Liver (tissue), 9 donors: ENCODE data around the gene SIN3B. TPM values are rescaled to one million over a fixed set of nuclear protein-coding genes. Genes with fewer than 3 reads are reported as not detected.

Experiments used
- DNase-seq: peaks from one replicate; pipeline ENCODE4 v3.0.0-alpha.2; 2017; ENCODE audit warnings: low spot score
- H3K27ac ChIP-seq, 2 donors: one replicate each; pipeline ENCODE4 v1.7.0; 2013; ENCODE audit warnings: inconsistent platforms in 2 of 2, low read length in 2 of 2, control low read depth in 1 of 2, low read depth in 1 of 2, mild to moderate bottlenecking in 1 of 2
- H3K27me3 ChIP-seq, 4 donors: one replicate each; pipeline versions ENCODE4 v1.6.1 to v1.7.0; 2013; ENCODE audit warnings: low read length in 3 of 4, inconsistent platforms in 1 of 4, mild to moderate bottlenecking in 1 of 4, moderate library complexity in 1 of 4; ENCODE audit not compliant: control insufficient read depth in 4 of 4, insufficient read depth in 4 of 4
- H3K36me3 ChIP-seq, 4 donors: one replicate each; pipeline versions ENCODE4 v1.6.1 to v1.7.0; 2013; ENCODE audit warnings: low read length in 3 of 4, mild to moderate bottlenecking in 3 of 4, low read depth in 1 of 4, moderate library complexity in 1 of 4; ENCODE audit not compliant: control insufficient read depth in 4 of 4, insufficient read depth in 3 of 4
- H3K4me1 ChIP-seq, 4 donors: one replicate each; pipeline versions ENCODE4 v1.6.1 to v1.7.0; 2013; ENCODE audit warnings: low read length in 3 of 4, mild to moderate bottlenecking in 3 of 4, moderate library complexity in 1 of 4; ENCODE audit not compliant: control insufficient read depth in 4 of 4, insufficient read depth in 4 of 4
- H3K4me3 ChIP-seq, 3 donors: one replicate each; pipeline versions ENCODE4 v1.6.1 to v1.7.0; 2013; ENCODE audit warnings: low read length in 3 of 3, control low read depth in 1 of 3, low read depth in 1 of 3, mild to moderate bottlenecking in 1 of 3
- H3K9ac ChIP-seq, 2 donors: one replicate each; pipeline ENCODE4 v1.7.0; 2013; ENCODE audit warnings: low read length in 2 of 2, mild to moderate bottlenecking in 2 of 2, moderate library complexity in 2 of 2, control low read depth in 1 of 2, low read depth in 1 of 2
- H3K9me3 ChIP-seq, 4 donors: one replicate each; pipeline versions ENCODE4 v1.6.1 to v1.7.0; 2013; ENCODE audit warnings: low read length in 3 of 4; ENCODE audit not compliant: control insufficient read depth in 4 of 4
- GABPA ChIP-seq, 2 donors: IDR thresholded peaks in 1 of 2; conservative IDR thresholded peaks in 1 of 2; 2 replicates each; pipeline ENCODE4 v1.6.1; 2016; ENCODE audit warnings: antibody characterized with exemption in 2 of 2, mild to moderate bottlenecking in 1 of 2, moderate library complexity in 1 of 2
- HNF4A ChIP-seq, 2 donors: conservative IDR thresholded peaks; 2 replicates each; pipeline ENCODE4 v1.6.1; 2016; ENCODE audit warnings: antibody characterized with exemption in 2 of 2, mild to moderate bottlenecking in 2 of 2
- HNF4G ChIP-seq: IDR thresholded peaks from 2 replicates; pipeline ENCODE4 v1.6.1; 2016; ENCODE audit warnings: antibody characterized with exemption
- NR2F2 ChIP-seq: IDR thresholded peaks from 2 replicates; pipeline ENCODE4 v1.6.1; 2016; ENCODE audit warnings: antibody characterized with exemption
- RXRA ChIP-seq, 2 donors: IDR thresholded peaks; 2 replicates each; pipeline ENCODE4 v1.6.1; 2017 to 2018; ENCODE audit warnings: antibody characterized with exemption in 2 of 2, mild to moderate bottlenecking in 1 of 2
- SP1 ChIP-seq: IDR thresholded peaks from 2 replicates; pipeline ENCODE4 v1.6.1; 2018; ENCODE audit warnings: antibody characterized with exemption, mild to moderate bottlenecking
- TAF1 ChIP-seq: conservative IDR thresholded peaks from 2 replicates; pipeline ENCODE4 v1.6.1; 2016; ENCODE audit warnings: antibody characterized with exemption, mild to moderate bottlenecking
- WGBS: extraction: QIAGEN DNeasy Blood & Tissue Kit; methylation state at CpG from one replicate; pipeline ENCODE4 v1.1.7; 2013; 5-methylcytosine and 5-hydroxymethylcytosine counted together
- polyA plus RNA-seq, 2 donors: library from polyadenylated mRNA; stranded (reverse) in 1 of 2; unstranded in 1 of 2; fragments of 200-250 nt in 1 of 2; fragments of >200 nt in 1 of 2; fragmentation: Nextera tagmentation in 1 of 2; extraction: Ambion mirVana in 1 of 2; gene quantifications; one replicate each; pipeline versions ENCODE4 v1.2.1 to v1.2.3, GENCODE V29; 2013 to 2015
- total RNA-seq, 2 donors: library from RNA; depleted of rRNA; stranded (reverse); fragments of >200 nt; gene quantifications; one replicate each; pipeline ENCODE4 v1.2.3, GENCODE V29; 2014
- TF ChIP-seq, protein P1 (sequence below): IDR thresholded peaks from 2 replicates; pipeline ENCODE4 v1.6.1; 2016; ENCODE audit warnings: antibody characterized with exemption
- TF ChIP-seq, protein P2 (sequence below): IDR thresholded peaks from 2 replicates; pipeline ENCODE4 v1.6.1; 2016; ENCODE audit warnings: antibody characterized with exemption
- TF ChIP-seq, protein P3 (sequence below): fragments of 150-350 bp; IDR thresholded peaks from 2 replicates; pipeline ENCODE4 v1.5.1; 2017; ENCODE audit warnings: improper control_type of control experiment, low read depth, low read length; ENCODE audit not compliant: missing input control
- TF ChIP-seq, protein P4 (sequence below): IDR thresholded peaks from 2 replicates; pipeline ENCODE4 v1.6.1; 2016; ENCODE audit warnings: antibody characterized with exemption
- donor health status: healthy.
- donor health status: healthy.
- donor health status: healthy.
- donor health status: healthy.
- donor health status: healthy.

Gene SIN3B
- total and polyA plus RNA-seq, 4 donors: 6.1 to 17.1 (median 8.6) TPM

DNA sequence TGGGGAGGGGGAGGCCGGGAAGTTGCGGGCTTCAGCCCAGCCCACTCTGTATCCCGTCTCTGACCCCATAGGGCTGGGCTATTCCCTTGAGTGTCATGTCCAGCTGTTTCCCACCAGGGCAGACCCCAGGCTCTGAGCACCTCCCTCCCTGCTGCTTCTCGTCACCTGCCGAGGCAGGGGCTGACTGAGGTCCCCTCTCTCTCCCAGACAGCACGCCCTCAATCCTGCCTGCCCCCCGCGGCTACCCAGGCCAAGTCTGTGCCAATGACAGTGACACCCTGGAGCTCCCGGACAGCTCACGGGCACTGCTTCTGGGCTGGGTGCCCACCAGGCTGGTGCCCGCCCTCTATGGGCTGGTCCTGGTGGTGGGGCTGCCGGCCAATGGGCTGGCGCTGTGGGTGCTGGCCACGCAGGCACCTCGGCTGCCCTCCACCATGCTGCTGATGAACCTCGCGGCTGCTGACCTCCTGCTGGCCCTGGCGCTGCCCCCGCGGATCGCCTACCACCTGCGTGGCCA, 60.2 kb downstream of the SIN3B start:
- no peaks in the 10 kb centered on the region for H3K4me1 ChIP-seq
- DNase-seq: no peak
- TF ChIP-seq, protein P1, sequence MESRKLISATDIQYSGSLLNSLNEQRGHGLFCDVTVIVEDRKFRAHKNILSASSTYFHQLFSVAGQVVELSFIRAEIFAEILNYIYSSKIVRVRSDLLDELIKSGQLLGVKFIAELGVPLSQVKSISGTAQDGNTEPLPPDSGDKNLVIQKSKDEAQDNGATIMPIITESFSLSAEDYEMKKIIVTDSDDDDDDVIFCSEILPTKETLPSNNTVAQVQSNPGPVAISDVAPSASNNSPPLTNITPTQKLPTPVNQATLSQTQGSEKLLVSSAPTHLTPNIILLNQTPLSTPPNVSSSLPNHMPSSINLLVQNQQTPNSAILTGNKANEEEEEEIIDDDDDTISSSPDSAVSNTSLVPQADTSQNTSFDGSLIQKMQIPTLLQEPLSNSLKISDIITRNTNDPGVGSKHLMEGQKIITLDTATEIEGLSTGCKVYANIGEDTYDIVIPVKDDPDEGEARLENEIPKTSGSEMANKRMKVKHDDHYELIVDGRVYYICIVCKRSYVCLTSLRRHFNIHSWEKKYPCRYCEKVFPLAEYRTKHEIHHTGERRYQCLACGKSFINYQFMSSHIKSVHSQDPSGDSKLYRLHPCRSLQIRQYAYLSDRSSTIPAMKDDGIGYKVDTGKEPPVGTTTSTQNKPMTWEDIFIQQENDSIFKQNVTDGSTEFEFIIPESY: no peak
- TF ChIP-seq SP1 (no peak), GABPA (IDR thresholded peaks at IDR 0.05 in 1 of 2, conservative IDR thresholded peaks at IDR 0.05 in 1 of 2) (no peak), HNF4A (conservative IDR thresholded peaks at IDR 0.05) (no peak), HNF4G (no peak)
- TF ChIP-seq, protein P2, sequence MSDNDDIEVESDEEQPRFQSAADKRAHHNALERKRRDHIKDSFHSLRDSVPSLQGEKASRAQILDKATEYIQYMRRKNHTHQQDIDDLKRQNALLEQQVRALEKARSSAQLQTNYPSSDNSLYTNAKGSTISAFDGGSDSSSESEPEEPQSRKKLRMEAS: no peak

DNA sequence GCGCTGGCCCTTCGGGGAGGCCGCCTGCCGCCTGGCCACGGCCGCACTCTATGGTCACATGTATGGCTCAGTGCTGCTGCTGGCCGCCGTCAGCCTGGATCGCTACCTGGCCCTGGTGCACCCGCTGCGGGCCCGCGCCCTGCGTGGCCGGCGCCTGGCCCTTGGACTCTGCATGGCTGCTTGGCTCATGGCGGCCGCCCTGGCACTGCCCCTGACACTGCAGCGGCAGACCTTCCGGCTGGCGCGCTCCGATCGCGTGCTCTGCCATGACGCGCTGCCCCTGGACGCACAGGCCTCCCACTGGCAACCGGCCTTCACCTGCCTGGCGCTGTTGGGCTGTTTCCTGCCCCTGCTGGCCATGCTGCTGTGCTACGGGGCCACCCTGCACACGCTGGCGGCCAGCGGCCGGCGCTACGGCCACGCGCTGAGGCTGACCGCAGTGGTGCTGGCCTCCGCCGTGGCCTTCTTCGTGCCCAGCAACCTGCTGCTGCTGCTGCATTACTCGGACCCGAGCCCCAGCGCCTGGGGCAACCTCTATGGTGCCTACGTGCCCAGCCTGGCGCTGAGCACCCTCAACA, 60.8 kb downstream of the SIN3B start:
- TF ChIP-seq RXRA (IDR thresholded peaks at IDR 0.05): no peak
- TF ChIP-seq TAF1: no peak
- no peak for TF ChIP-seq NR2F2
- TF ChIP-seq, protein P3, sequence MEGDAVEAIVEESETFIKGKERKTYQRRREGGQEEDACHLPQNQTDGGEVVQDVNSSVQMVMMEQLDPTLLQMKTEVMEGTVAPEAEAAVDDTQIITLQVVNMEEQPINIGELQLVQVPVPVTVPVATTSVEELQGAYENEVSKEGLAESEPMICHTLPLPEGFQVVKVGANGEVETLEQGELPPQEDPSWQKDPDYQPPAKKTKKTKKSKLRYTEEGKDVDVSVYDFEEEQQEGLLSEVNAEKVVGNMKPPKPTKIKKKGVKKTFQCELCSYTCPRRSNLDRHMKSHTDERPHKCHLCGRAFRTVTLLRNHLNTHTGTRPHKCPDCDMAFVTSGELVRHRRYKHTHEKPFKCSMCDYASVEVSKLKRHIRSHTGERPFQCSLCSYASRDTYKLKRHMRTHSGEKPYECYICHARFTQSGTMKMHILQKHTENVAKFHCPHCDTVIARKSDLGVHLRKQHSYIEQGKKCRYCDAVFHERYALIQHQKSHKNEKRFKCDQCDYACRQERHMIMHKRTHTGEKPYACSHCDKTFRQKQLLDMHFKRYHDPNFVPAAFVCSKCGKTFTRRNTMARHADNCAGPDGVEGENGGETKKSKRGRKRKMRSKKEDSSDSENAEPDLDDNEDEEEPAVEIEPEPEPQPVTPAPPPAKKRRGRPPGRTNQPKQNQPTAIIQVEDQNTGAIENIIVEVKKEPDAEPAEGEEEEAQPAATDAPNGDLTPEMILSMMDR: no peak
- no peak for TF ChIP-seq GABPA (IDR thresholded peaks at IDR 0.05 in 1 of 2, conservative IDR thresholded peaks at IDR 0.05 in 1 of 2)
- TF ChIP-seq, protein P2: no peak
- Histone ChIP-seq H3K9me3 (no peaks in the 10 kb centered on the region), H3K27me3 (no peaks in the 10 kb centered on the region), H3K4me3 (no peak overlapping the region), H3K36me3 (no peaks in the 10 kb centered on the region), H3K4me1 (no peaks in the 10 kb centered on the region), H3K9ac (no peak overlapping the region), H3K27ac (no peak overlapping the region)
- 97% methylated on average over 48 of the region's 48 CpGs for WGBS
- no peak for DNase-seq

More for the DNA sequence above, 60.2 kb downstream of the SIN3B start:
- no peak overlapping the region for H3K27ac ChIP-seq
- no peaks in the 10 kb centered on the region for H3K36me3 ChIP-seq
- 72% methylated on average over 22 of the region's 22 CpGs for WGBS
- no peak overlapping the region for H3K4me3 ChIP-seq
- H3K9ac ChIP-seq: no peak overlapping the region
- H3K9me3 ChIP-seq: no peaks in the 10 kb centered on the region
- H3K27me3 ChIP-seq: no peaks in the 10 kb centered on the region

DNA sequence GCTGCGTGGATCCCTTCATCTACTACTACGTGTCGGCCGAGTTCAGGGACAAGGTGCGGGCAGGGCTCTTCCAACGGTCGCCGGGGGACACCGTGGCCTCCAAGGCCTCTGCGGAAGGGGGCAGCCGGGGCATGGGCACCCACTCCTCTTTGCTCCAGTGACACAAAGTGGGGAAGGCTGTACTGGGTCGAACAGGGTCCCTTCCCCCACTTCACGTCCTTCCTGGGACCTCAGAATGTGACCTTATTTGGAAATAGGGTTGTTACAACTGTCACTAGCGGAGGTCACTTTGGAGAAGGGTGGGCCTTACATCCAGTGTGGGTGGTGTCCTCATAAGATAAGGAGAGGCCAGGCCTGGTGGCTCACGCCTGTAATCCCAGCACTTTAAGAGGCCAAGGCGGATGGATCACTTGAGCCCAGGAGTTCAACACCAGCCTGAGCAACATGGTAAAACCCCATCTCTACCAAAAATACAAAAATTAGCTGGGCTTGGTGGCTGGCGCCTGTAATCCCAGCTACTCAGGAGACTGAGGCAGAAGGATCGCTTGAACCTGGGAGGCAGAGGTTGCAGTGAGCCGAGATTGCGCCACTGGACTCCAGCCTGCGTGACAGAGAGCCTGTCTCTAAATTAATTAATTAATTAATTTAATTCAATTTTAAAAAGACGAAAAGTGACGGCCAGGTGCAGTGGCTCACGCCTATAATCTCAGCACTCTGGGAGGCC, 61.4 kb downstream of the SIN3B start:
- no peak for DNase-seq
- Histone ChIP-seq H3K36me3 (no peaks in the 10 kb centered on the region), H3K9me3 (no peaks in the 10 kb centered on the region), H3K4me3 (no peak overlapping the region), H3K27me3 (peaks cover 0 to 3% (median under 1%) of the 10 kb centered on the region in 4 donors), H3K9ac (no peak overlapping the region), H3K27ac (no peak overlapping the region), H3K4me1 (no peaks in the 10 kb centered on the region)
- TF ChIP-seq, protein P4, sequence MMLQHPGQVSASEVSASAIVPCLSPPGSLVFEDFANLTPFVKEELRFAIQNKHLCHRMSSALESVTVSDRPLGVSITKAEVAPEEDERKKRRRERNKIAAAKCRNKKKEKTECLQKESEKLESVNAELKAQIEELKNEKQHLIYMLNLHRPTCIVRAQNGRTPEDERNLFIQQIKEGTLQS: no peak
- TF ChIP-seq RXRA (IDR thresholded peaks at IDR 0.05) (no peak), HNF4G (no peak), GABPA (IDR thresholded peaks at IDR 0.05 in 1 of 2, conservative IDR thresholded peaks at IDR 0.05 in 1 of 2) (no peak), SP1 (no peak)
- WGBS: 92% methylated on average over 24 of the region's 24 CpGs
